Measurements from ENCODE around the gene CLASP1. TPM values are rescaled to one million over a fixed set of nuclear protein-coding genes. Genes with fewer than 3 reads are reported as not detected.

Gene CLASP1
- total RNA-seq, 1 experiment from 2014 or later: 46.1 TPM

DNA sequence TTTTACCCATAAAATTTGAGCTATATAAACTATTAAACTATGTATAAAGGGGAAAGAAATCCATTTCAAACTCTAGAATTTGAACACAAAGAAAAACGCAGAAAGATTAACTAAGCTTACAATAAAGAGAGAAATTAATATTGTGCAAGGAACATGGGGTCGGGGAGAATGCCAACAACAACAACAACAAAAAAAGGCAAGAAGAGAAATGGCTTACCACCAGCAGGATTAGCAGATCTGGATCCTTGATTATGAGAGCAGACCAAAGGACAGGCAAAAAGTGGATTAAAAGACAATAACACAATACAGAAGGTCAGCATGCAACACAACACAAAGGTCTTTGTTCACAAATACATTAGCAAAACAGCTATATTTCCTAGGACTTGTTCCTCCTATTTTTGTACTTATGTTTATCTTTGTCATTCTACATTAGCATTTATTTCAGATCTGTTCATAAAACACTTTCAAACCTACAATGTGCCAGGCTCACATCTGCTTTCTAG lies 222.0 kb downstream of the CLASP1 start:
- Histone ChIP-seq H3K27me3 (replicated peaks; ENCODE audit: control insufficient read depth, insufficient read depth, low read length) (no peaks in the 10 kb centered on the region), H3K4me1 (peaks cover 30% of the 10 kb centered on the region), H3K9me3 (no peaks in the 10 kb centered on the region), H3K4me3 (ENCODE audit: low read depth, low read length) (no peak overlapping the region), H3K36me3 (ENCODE audit: control insufficient read depth, insufficient read depth, low read length) (no peaks in the 10 kb centered on the region)
- intact Hi-C loops (cut with micrococcal nuclease; ENCODE audit: unreplicated experiment): no loop called here
- ChIA-PET POLR2A (no interaction called here), CTCF (no interaction called here)
- no peaks in the 10 kb centered on the region for H3K9me3 Mint-ChIP-seq (ENCODE audit: unreplicated experiment)
- peak overlapping the region; percentile 13 for H3K27ac Mint-ChIP-seq (ENCODE audit: unreplicated experiment)
- DNase-seq: no peak
- H3K4me3 Mint-ChIP-seq (ENCODE audit: unreplicated experiment): no peak overlapping the region
- peaks cover 18% of the 10 kb centered on the region for H3K4me1 Mint-ChIP-seq (ENCODE audit: low read depth, unreplicated experiment)
- no TSS peak for BruUV-seq (replicated peaks)
- TF ChIP-seq, protein P1, sequence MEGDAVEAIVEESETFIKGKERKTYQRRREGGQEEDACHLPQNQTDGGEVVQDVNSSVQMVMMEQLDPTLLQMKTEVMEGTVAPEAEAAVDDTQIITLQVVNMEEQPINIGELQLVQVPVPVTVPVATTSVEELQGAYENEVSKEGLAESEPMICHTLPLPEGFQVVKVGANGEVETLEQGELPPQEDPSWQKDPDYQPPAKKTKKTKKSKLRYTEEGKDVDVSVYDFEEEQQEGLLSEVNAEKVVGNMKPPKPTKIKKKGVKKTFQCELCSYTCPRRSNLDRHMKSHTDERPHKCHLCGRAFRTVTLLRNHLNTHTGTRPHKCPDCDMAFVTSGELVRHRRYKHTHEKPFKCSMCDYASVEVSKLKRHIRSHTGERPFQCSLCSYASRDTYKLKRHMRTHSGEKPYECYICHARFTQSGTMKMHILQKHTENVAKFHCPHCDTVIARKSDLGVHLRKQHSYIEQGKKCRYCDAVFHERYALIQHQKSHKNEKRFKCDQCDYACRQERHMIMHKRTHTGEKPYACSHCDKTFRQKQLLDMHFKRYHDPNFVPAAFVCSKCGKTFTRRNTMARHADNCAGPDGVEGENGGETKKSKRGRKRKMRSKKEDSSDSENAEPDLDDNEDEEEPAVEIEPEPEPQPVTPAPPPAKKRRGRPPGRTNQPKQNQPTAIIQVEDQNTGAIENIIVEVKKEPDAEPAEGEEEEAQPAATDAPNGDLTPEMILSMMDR (IDR thresholded peaks at IDR 0.05; ENCODE audit: insufficient read depth in 1 of 2, low read depth in 1 of 2, low read length in 1 of 2, severe bottlenecking in 1 of 2, unreplicated experiment in 1 of 2): no peak
- peaks cover 31% of the 10 kb centered on the region for H3K36me3 Mint-ChIP-seq (ENCODE audit: insufficient read depth, unreplicated experiment)
- no peaks in the 10 kb centered on the region for H3K27me3 Mint-ChIP-seq (ENCODE audit: insufficient read depth, unreplicated experiment)

- BruUV-seq (replicated peaks): no TSS peak
- Mint-ChIP-seq H3K9me3 (ENCODE audit: unreplicated experiment) (no peaks in the 10 kb centered on the region), H3K27ac (ENCODE audit: unreplicated experiment) (no peak overlapping the region), H3K27me3 (ENCODE audit: insufficient read depth, unreplicated experiment) (no peaks in the 10 kb centered on the region), H3K4me3 (ENCODE audit: unreplicated experiment) (no peak overlapping the region), H3K36me3 (ENCODE audit: insufficient read depth, unreplicated experiment) (peaks cover 22% of the 10 kb centered on the region), H3K4me1 (ENCODE audit: low read depth, unreplicated experiment) (no peaks in the 10 kb centered on the region)
- no peaks in the 10 kb centered on the region; the same call in 1 of the 2 replicates for H3K36me3 ChIP-seq (ENCODE audit: control insufficient read depth, insufficient read depth, low read length)
- H3K4me3 ChIP-seq (ENCODE audit: low read depth, low read length): no peak overlapping the region
- TF ChIP-seq, protein P1 (IDR thresholded peaks at IDR 0.05; ENCODE audit: insufficient read depth in 1 of 2, low read depth in 1 of 2, low read length in 1 of 2, severe bottlenecking in 1 of 2, unreplicated experiment in 1 of 2): no peak
- DNase-seq: no peak
- H3K27me3 ChIP-seq (replicated peaks; ENCODE audit: control insufficient read depth, insufficient read depth, low read length): no peaks in the 10 kb centered on the region
- ChIA-PET CTCF (no interaction called here), POLR2A (no interaction called here)
- H3K9me3 ChIP-seq: no peaks in the 10 kb centered on the region
- intact Hi-C loops (cut with micrococcal nuclease; ENCODE audit: unreplicated experiment): no loop called here
- no peaks in the 10 kb centered on the region for H3K4me1 ChIP-seq
Measured at GRCh38 chr2:121420486-121420885, 228.8 kb downstream of the CLASP1 start.

DNA sequence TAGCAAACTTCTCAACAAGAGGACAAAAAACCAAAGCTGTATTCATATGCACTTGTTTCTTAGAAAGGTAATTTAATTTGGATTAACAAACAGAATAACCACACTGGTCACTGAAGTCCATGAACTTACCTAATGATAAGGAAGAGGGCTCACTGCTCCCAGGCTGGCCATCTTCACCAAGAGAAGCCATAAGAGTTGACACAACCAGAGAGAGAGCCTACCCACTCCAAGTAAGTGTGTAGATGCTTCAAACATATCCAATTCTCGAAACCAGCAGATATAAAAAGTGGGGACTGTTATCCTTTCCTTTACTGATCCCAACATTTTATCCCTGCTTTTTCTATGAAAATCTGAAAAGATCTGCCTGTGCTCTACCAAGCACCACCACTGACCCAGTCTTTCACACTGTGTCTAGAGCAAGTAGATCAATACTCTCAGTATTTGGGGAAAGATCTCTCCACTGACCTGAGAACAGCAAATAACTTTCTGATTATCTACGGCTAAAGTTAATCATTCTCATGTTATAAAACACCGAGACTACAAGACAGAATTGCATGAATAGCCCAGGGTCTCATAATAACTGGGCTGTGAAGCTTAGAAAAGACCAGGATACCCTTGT lies 230.1 kb downstream of the CLASP1 start:
- H3K36me3 Mint-ChIP-seq (ENCODE audit: insufficient read depth, unreplicated experiment): peaks cover 17% of the 10 kb centered on the region
- intact Hi-C loops (cut with micrococcal nuclease; ENCODE audit: unreplicated experiment): no loop called here

More for the DNA sequence above, 230.1 kb downstream of the CLASP1 start:
- Histone ChIP-seq H3K36me3 (ENCODE audit: control insufficient read depth, insufficient read depth, low read length) (no peaks in the 10 kb centered on the region; the same call in 1 of the 2 replicates), H3K9me3 (no peaks in the 10 kb centered on the region), H3K4me1 (no peaks in the 10 kb centered on the region), H3K4me3 (ENCODE audit: low read depth, low read length) (no peak overlapping the region), H3K27me3 (replicated peaks; ENCODE audit: control insufficient read depth, insufficient read depth, low read length) (no peaks in the 10 kb centered on the region)
- ChIA-PET CTCF (no interaction called here), POLR2A (no interaction called here)
- no peak overlapping the region for H3K27ac Mint-ChIP-seq (ENCODE audit: unreplicated experiment)
- no peak for DNase-seq
- BruUV-seq (replicated peaks): no TSS peak
- no peaks in the 10 kb centered on the region for H3K4me1 Mint-ChIP-seq (ENCODE audit: low read depth, unreplicated experiment)
- no peaks in the 10 kb centered on the region for H3K9me3 Mint-ChIP-seq (ENCODE audit: unreplicated experiment)
- TF ChIP-seq, protein P1 (IDR thresholded peaks at IDR 0.05; ENCODE audit: insufficient read depth in 1 of 2, low read depth in 1 of 2, low read length in 1 of 2, severe bottlenecking in 1 of 2, unreplicated experiment in 1 of 2): no peak
- no peak overlapping the region for H3K4me3 Mint-ChIP-seq (ENCODE audit: unreplicated experiment)
- H3K27me3 Mint-ChIP-seq (ENCODE audit: insufficient read depth, unreplicated experiment): no peaks in the 10 kb centered on the region
